Upper lobe of left lung (tissue), 6 donors: ENCODE measurements around the gene FMNL2. TPM values are rescaled to one million over a fixed set of nuclear protein-coding genes. Genes with fewer than 3 reads are reported as not detected.

ENCODE experiments used
- ATAC-seq, 2 donors: fragments of 200-7000 bp; cut with Tn5 transposase; one replicate each; pipeline ENCODE4 v1.9.1; 2022; ENCODE audit warnings: mild to moderate bottlenecking in 2 of 2, moderate library complexity in 2 of 2; ENCODE audit not compliant: low FRiP score in 2 of 2
- DNase-seq, 2 donors: peaks; one replicate each; pipeline ENCODE4 v3.0.0-alpha.2; 2019 to 2020
- H3K27ac ChIP-seq, 4 donors: fragments of 200-600 bp; sonication (generic); one replicate each; pipeline ENCODE4 v1.5.1; 2016 to 2019
- H3K27me3 ChIP-seq, 4 donors: fragments of 200-600 bp; sonication (generic); one replicate each; pipeline ENCODE4 v1.5.1; 2017 to 2019
- H3K36me3 ChIP-seq, 4 donors: fragments of 200-600 bp; sonication (generic); one replicate each; pipeline ENCODE4 v1.5.1; 2016 to 2019
- H3K4me1 ChIP-seq, 4 donors: fragments of 200-600 bp; sonication (generic); one replicate each; pipeline ENCODE4 v1.5.1; 2018 to 2019
- H3K4me3 ChIP-seq, 4 donors: fragments of 200-600 bp; sonication (generic); one replicate each; pipeline ENCODE4 v1.5.1; 2017 to 2019; ENCODE audit warnings: mild to moderate bottlenecking in 2 of 4, moderate library complexity in 1 of 4
- H3K9me3 ChIP-seq, 4 donors: fragments of 200-600 bp; sonication (generic); one replicate each; pipeline ENCODE4 v1.5.1; 2018 to 2019
- CTCF ChIP-seq, 6 experiments: fragments of 450-650 bp in 4 of 6; fragments of 200-600 bp in 2 of 6; sonication (generic) in 2 of 6; IDR thresholded peaks; one replicate each; pipeline ENCODE4 v1.5.1; 2016 to 2019; ENCODE audit warnings: antibody characterized with exemption in 6 of 6
- EP300 ChIP-seq, 4 donors: sonication (generic); formaldehyde crosslinking; IDR thresholded peaks; one replicate each; pipeline ENCODE4 v1.5.1; 2017; ENCODE audit warnings: antibody characterized with exemption in 4 of 4, control low read depth in 2 of 4
- POLR2A ChIP-seq, 4 donors: fragments of 450-650 bp; IDR thresholded peaks; one replicate each; pipeline ENCODE4 v1.5.1; 2016 to 2017; ENCODE audit warnings: antibody characterized with exemption in 4 of 4, mild to moderate bottlenecking in 2 of 4
- POLR2AphosphoS5 ChIP-seq, 2 donors: sonication (generic); formaldehyde crosslinking; IDR thresholded peaks; one replicate each; pipeline ENCODE4 v1.5.1; 2017; ENCODE audit warnings: antibody characterized with exemption in 2 of 2
- WGBS, 2 donors: methylation state at CpG; one replicate each; pipeline ENCODE4 v1.1.5; 2017 to 2018; 5-methylcytosine and 5-hydroxymethylcytosine counted together
- total RNA-seq, 6 donors: library from RNA; depleted of rRNA in 4 of 6; stranded (reverse); fragments of >200 nt in 4 of 6; gene quantifications; one replicate each; pipeline versions ENCODE4 v1.1.0 to v1.2.1, GENCODE V29; 2016 to 2021
- donor health status: DM: no; HTN: no; CAD: no; lungs with moderate emphysema.
- donor health status: DM: no; HTN: yes; CAD: no; lungs with severe emphysema.

The FMNL2 gene
- total RNA-seq, 6 donors from 2014 or later: 49.9 to 160 (median 66.9) TPM

DNA sequence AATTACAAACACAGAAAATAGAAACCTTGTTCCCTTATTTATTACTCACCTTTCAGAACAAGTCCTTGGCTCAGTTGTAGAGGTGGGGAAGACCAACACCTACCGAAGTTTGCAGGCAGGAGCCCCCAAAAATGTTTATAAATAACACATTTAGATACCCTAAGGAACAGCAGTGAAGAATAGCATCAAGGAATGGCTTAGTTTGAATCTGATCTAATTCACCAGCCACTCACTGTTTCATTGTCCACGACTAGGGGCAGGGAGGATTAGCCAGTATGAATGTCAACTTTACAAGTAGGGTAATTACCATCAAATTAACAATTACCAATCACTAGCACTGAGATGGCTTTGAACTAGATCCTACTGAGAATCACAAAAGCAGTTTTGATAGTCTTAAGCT lies 316.9 kb downstream of the FMNL2 start:
- no peak for DNase-seq
- H3K36me3 ChIP-seq: peaks cover 6 to 33% (median 13%) of the 10 kb centered on the region in 4 donors
- TF ChIP-seq EP300 (IDR thresholded peaks at IDR 0.05): no peak
- no peak for TF ChIP-seq POLR2A (IDR thresholded peaks at IDR 0.05)
- TF ChIP-seq POLR2AphosphoS5 (IDR thresholded peaks at IDR 0.05): no peak
- no peak for TF ChIP-seq CTCF (IDR thresholded peaks at IDR 0.05)
- H3K27me3 ChIP-seq: no peaks in the 10 kb centered on the region
- peaks cover 7 to 17% (median 9%) of the 10 kb centered on the region in 4 donors for H3K4me1 ChIP-seq
- H3K27ac ChIP-seq: no peak overlapping the region
- no peaks in the 10 kb centered on the region for H3K9me3 ChIP-seq
- 80 to 85% methylated on average over 2 of the region's 2 CpGs for WGBS, 2 donors
- no peak overlapping the region for H3K4me3 ChIP-seq
- no peak for ATAC-seq

- no peaks in the 10 kb centered on the region for H3K9me3 ChIP-seq
- TF ChIP-seq POLR2AphosphoS5 (IDR thresholded peaks at IDR 0.05) (no peak), POLR2A (IDR thresholded peaks at IDR 0.05) (no peak), CTCF (IDR thresholded peaks at IDR 0.05) (no peak), EP300 (IDR thresholded peaks at IDR 0.05) (no peak)
- H3K4me1 ChIP-seq: no peaks in the 10 kb centered on the region
- no peak overlapping the region for H3K4me3 ChIP-seq
- H3K27me3 ChIP-seq: no peaks in the 10 kb centered on the region
- DNase-seq: no peak
- no peak for ATAC-seq
- H3K36me3 ChIP-seq: peaks cover 12 to 73% (median 46%) of the 10 kb centered on the region in 4 donors
- H3K27ac ChIP-seq: no peak overlapping the region
- 89 to 91% methylated on average over 1 of the region's 1 CpG for WGBS, 2 donors
Observed at GRCh38 chr2:152655880-152656279, 320.9 kb downstream of the FMNL2 start.

DNA sequence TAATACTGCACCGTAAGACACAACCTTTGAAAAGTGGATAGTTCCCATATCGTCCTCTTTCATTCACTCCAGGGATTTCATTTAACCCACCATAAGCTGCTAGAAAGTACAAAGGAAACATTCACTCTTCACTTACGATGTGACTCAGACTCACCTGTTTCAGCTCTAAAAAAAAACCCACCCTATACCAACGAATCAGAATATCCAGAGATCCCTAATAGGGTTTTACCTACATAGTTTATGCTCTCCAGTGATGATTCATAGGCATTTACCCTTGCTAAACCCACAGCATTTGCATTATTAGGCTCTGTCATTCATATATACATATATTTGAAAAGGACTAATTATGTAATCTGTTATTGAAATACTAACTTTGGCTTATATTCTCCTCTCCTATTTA lies 322.1 kb downstream of the FMNL2 start:
- Histone ChIP-seq H3K9me3 (no peaks in the 10 kb centered on the region), H3K27me3 (no peaks in the 10 kb centered on the region), H3K4me3 (no peak overlapping the region), H3K27ac (no peak overlapping the region), H3K36me3 (peaks cover 12 to 80% (median 52%) of the 10 kb centered on the region in 4 donors), H3K4me1 (no peaks in the 10 kb centered on the region)
- ATAC-seq: no peak
- TF ChIP-seq POLR2A (IDR thresholded peaks at IDR 0.05) (no peak), POLR2AphosphoS5 (IDR thresholded peaks at IDR 0.05) (no peak), CTCF (IDR thresholded peaks at IDR 0.05) (no peak), EP300 (IDR thresholded peaks at IDR 0.05) (no peak)
- 77 to 87% methylated on average over 4 of the region's 4 CpGs for WGBS, 2 donors
- DNase-seq: no peak

DNA sequence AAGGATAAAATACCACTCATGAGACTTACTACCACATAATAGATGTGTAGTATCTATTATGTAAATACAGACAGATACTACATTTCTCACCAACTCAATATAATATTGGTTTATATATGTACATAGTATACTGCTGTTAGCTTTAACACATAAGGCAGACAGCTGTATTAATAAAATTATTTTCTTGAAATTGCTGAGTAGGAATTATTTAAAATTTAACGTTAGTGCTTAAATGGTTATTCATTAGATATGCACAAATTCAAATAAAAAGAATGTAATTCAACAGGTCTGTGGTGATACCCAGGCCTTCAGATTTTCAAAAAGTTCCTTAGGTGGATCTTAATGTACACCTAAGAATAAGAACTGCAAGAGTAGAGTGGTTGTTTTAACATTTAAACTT lies 323.2 kb downstream of the FMNL2 start:
- Histone ChIP-seq H3K27ac (no peak overlapping the region), H3K36me3 (peaks cover 13 to 88% (median 60%) of the 10 kb centered on the region in 4 donors), H3K4me1 (no peaks in the 10 kb centered on the region), H3K4me3 (no peak overlapping the region), H3K27me3 (no peaks in the 10 kb centered on the region), H3K9me3 (no peaks in the 10 kb centered on the region)
- TF ChIP-seq EP300 (IDR thresholded peaks at IDR 0.05): no peak
- TF ChIP-seq POLR2A (IDR thresholded peaks at IDR 0.05): no peak
- TF ChIP-seq CTCF (IDR thresholded peaks at IDR 0.05): no peak
- TF ChIP-seq POLR2AphosphoS5 (IDR thresholded peaks at IDR 0.05): no peak
- WGBS, 2 donors: 74 to 97% methylated on average over 1 of the region's 1 CpG
- no peak for ATAC-seq
- DNase-seq: no peak

DNA sequence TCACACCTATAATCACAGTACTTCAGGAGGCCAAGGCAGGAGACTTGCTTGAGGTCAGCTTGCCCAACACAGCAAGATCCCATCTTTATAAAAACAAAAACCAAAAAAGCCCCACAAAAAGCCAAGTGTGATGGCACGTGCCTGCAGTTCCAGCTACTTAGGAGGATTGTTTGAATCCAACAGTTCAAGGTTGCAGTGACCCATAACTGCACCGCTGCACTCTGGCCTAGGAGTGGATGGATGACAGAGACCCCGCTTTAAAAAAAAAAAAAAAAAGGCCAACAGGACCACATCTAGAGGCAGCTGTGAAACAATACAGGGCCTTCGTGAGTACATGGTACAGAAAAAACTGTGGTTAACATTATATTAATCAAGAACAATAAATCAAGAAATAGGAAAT lies 326.1 kb downstream of the FMNL2 start:
- no peaks in the 10 kb centered on the region for H3K4me1 ChIP-seq
- TF ChIP-seq CTCF (IDR thresholded peaks at IDR 0.05): no peak
- no peak for TF ChIP-seq POLR2A (IDR thresholded peaks at IDR 0.05)
- TF ChIP-seq POLR2AphosphoS5 (IDR thresholded peaks at IDR 0.05): no peak
- TF ChIP-seq EP300 (IDR thresholded peaks at IDR 0.05): no peak
- ATAC-seq: no peak
- H3K36me3 ChIP-seq: peaks cover 16 to 100% (median 74%) of the 10 kb centered on the region in 4 donors
- DNase-seq: no peak
- no peak overlapping the region for H3K27ac ChIP-seq
- H3K9me3 ChIP-seq: no peaks in the 10 kb centered on the region
- 90 to 99% methylated on average over 4 of the region's 4 CpGs for WGBS, 2 donors
- no peak overlapping the region for H3K4me3 ChIP-seq
- no peaks in the 10 kb centered on the region for H3K27me3 ChIP-seq
